HG03442 (cell line): ENCODE results near the gene CYP11A1.

ENCODE experiments used
- ATAC-seq: cut with Tn5 transposase; IDR thresholded peaks from one replicate; pipeline ENCODE4 v1.9.1; 2021; ENCODE audit warnings: mild to moderate bottlenecking, moderate library complexity; ENCODE audit not compliant: unreplicated experiment

CYP11A1 gene

GRCh38 chr15:74328331-74329056 is 39.0 kb downstream of the CYP11A1 start:
- no peak for ATAC-seq

- ATAC-seq, result no peak
Measured at GRCh38 chr15:74327756-74328155, 39.7 kb downstream of the CYP11A1 start.

GRCh38 chr15:74326746-74327145 is 40.7 kb downstream of the CYP11A1 start:
- no peak for ATAC-seq

- no peak for ATAC-seq
Measured at GRCh38 chr15:74324714-74325113, 42.7 kb downstream of the CYP11A1 start.

- peak; percentile 47 for ATAC-seq
Measured at GRCh38 chr15:74322558-74323180, 44.8 kb downstream of the CYP11A1 start.

GRCh38 chr15:74320352-74321247 is 46.8 kb downstream of the CYP11A1 start:
- no peak for ATAC-seq

- ATAC-seq, result no peak
Measured at GRCh38 chr15:74319596-74320351, 47.7 kb downstream of the CYP11A1 start.

- no peak for ATAC-seq
Measured at GRCh38 chr15:74319138-74319460, 48.3 kb downstream of the CYP11A1 start.

GRCh38 chr15:74318376-74319137 is 48.9 kb downstream of the CYP11A1 start:
- ATAC-seq, result no peak

- ATAC-seq, result no peak
Measured at GRCh38 chr15:74317820-74318375, 49.5 kb downstream of the CYP11A1 start.

GRCh38 chr15:74316141-74316540 is 51.3 kb downstream of the CYP11A1 start:
- no peak for ATAC-seq

GRCh38 chr15:74315626-74316025 is 51.8 kb downstream of the CYP11A1 start:
- ATAC-seq, result no peak

GRCh38 chr15:74314795-74315438 is 52.5 kb downstream of the CYP11A1 start:
- no peak for ATAC-seq

- no peak for ATAC-seq
Measured at GRCh38 chr15:74313889-74314288, 53.6 kb downstream of the CYP11A1 start.

GRCh38 chr15:74312445-74313007 is 54.9 kb downstream of the CYP11A1 start:
- no peak for ATAC-seq

- ATAC-seq, result no peak
Measured at GRCh38 chr15:74311734-74312444, 55.6 kb downstream of the CYP11A1 start.

- ATAC-seq, result no peak
Measured at GRCh38 chr15:74307827-74308811, 59.3 kb downstream of the CYP11A1 start.
